Measurements from ENCODE around the gene DCXR. TPM values are rescaled to one million over a fixed set of nuclear protein-coding genes. Genes with fewer than 3 reads are reported as not detected.

Gene DCXR
- total and polyA plus RNA-seq, 2 of the 13 experiments (the other 11 are each of a cell fraction or from before 2014, with no cell fraction given): 287 to 311 TPM

- TF ChIP-seq GMEB2 (CRISPR knock-in tag; IDR thresholded peaks at IDR 0.05; ENCODE audit: low read depth) (no peak), ZNF496 (CRISPR knock-in tag; IDR thresholded peaks at IDR 0.05; ENCODE audit: insufficient replicate concordance) (no peak), ZNF687 (CRISPR knock-in tag; IDR thresholded peaks at IDR 0.05) (no peak), ZNF292 (CRISPR knock-in tag; IDR thresholded peaks at IDR 0.05; ENCODE audit: borderline replicate concordance, low read depth) (no peak), PCBP1 (IDR thresholded peaks at IDR 0.05; ENCODE audit: borderline replicate concordance, low read depth, low read length) (0 out of 2 replicates have a peak, but pooled peaks have one; percentile 1), ARNT2 (CRISPR knock-in tag; IDR thresholded peaks at IDR 0.05; ENCODE audit: low read depth) (no peak), NONO (IDR thresholded peaks at IDR 0.05) (no peak), NONO (CRISPR knock-in tag; conservative IDR thresholded peaks at IDR 0.05) (no peak), ZNF709 (CRISPR knock-in tag; IDR thresholded peaks at IDR 0.05) (no peak), ZNF549 (CRISPR knock-in tag; IDR thresholded peaks at IDR 0.05) (no peak), ZNF382 (CRISPR knock-in tag; IDR thresholded peaks at IDR 0.05; ENCODE audit: borderline replicate concordance) (no peak), ZNF598 (CRISPR knock-in tag; IDR thresholded peaks at IDR 0.05; ENCODE audit: borderline replicate concordance) (no peak), THAP9 (CRISPR knock-in tag; IDR thresholded peaks at IDR 0.05; ENCODE audit: borderline replicate concordance) (no peak), MBD4 (IDR thresholded peaks at IDR 0.05; ENCODE audit: borderline replicate concordance, low read length) (no peak), HNRNPLL (IDR thresholded peaks at IDR 0.05; ENCODE audit: low read depth, low read length, poor library complexity, severe bottlenecking) (peak; percentile 22)
- TF ChIP-seq, protein P1, sequence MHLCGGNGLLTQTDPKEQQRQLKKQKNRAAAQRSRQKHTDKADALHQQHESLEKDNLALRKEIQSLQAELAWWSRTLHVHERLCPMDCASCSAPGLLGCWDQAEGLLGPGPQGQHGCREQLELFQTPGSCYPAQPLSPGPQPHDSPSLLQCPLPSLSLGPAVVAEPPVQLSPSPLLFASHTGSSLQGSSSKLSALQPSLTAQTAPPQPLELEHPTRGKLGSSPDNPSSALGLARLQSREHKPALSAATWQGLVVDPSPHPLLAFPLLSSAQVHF (CRISPR knock-in tag; IDR thresholded peaks at IDR 0.05): no peak
- TF ChIP-seq, protein P2, sequence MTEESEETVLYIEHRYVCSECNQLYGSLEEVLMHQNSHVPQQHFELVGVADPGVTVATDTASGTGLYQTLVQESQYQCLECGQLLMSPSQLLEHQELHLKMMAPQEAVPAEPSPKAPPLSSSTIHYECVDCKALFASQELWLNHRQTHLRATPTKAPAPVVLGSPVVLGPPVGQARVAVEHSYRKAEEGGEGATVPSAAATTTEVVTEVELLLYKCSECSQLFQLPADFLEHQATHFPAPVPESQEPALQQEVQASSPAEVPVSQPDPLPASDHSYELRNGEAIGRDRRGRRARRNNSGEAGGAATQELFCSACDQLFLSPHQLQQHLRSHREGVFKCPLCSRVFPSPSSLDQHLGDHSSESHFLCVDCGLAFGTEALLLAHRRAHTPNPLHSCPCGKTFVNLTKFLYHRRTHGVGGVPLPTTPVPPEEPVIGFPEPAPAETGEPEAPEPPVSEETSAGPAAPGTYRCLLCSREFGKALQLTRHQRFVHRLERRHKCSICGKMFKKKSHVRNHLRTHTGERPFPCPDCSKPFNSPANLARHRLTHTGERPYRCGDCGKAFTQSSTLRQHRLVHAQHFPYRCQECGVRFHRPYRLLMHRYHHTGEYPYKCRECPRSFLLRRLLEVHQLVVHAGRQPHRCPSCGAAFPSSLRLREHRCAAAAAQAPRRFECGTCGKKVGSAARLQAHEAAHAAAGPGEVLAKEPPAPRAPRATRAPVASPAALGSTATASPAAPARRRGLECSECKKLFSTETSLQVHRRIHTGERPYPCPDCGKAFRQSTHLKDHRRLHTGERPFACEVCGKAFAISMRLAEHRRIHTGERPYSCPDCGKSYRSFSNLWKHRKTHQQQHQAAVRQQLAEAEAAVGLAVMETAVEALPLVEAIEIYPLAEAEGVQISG (CRISPR knock-in tag; IDR thresholded peaks at IDR 0.05): no peak
Observed at GRCh38 chr17:82011617-82012187, 25.8 kb downstream of the DCXR start (continued).
